Breast epithelium (tissue), 4 donors: Measurements from ENCODE around the gene ELANE. TPM values are rescaled to one million over a fixed set of nuclear protein-coding genes. Genes with fewer than 3 reads are reported as not detected.
A peak's percentile ranks its signal among the peaks of the same experiment; 100 is the strongest.

Experiments
- DNase-seq, 2 donors: peaks; one replicate each; pipeline ENCODE4 v3.0.0-alpha.2; 2019; ENCODE audit warnings: low spot score in 2 of 2
- H3K27ac ChIP-seq, 2 donors: fragments of 200-600 bp; sonication (generic) in 1 of 2; one replicate each; pipeline ENCODE4 v1.5.1; 2016 to 2019; ENCODE audit warnings: mild to moderate bottlenecking in 1 of 2
- H3K27me3 ChIP-seq, 2 donors: fragments of 200-600 bp; sonication (generic) in 1 of 2; one replicate each; pipeline versions ENCODE4 v1.5.1 to v1.6.0; 2017 to 2019; ENCODE audit warnings: control low read depth in 1 of 2, mild to moderate bottlenecking in 1 of 2
- H3K36me3 ChIP-seq: fragments of 200-600 bp; one replicate; pipeline ENCODE4 v1.5.1; 2019
- H3K4me1 ChIP-seq, 2 donors: fragments of 200-600 bp; sonication (generic); one replicate each; pipeline ENCODE4 v1.5.1; 2016 to 2019; ENCODE audit warnings: control low read depth in 1 of 2
- H3K4me3 ChIP-seq, 3 donors: fragments of 200-600 bp; sonication (generic); 1 replicate in 2 of 3; 2 replicates in 1 of 3; pipeline ENCODE4 v1.5.1; 2016 to 2019; ENCODE audit warnings: mild to moderate bottlenecking in 3 of 3, moderate library complexity in 2 of 3
- H3K9me3 ChIP-seq, 2 donors: fragments of 200-600 bp; sonication (generic) in 1 of 2; one replicate each; pipeline ENCODE4 v1.5.1; 2016 to 2019; ENCODE audit warnings: control low read depth in 1 of 2
- CTCF ChIP-seq, 3 donors: fragments of 450-650 bp; IDR thresholded peaks; one replicate each; pipeline ENCODE4 v1.5.1; 2016 to 2017; ENCODE audit warnings: antibody characterized with exemption in 3 of 3, mild to moderate bottlenecking in 3 of 3, moderate library complexity in 3 of 3
- POLR2A ChIP-seq: fragments of 450-650 bp; IDR thresholded peaks from one replicate; pipeline ENCODE4 v1.6.1; 2016; ENCODE audit warnings: antibody characterized with exemption, mild to moderate bottlenecking, moderate library complexity
- POLR2AphosphoS5 ChIP-seq, 3 donors: sonication (generic); formaldehyde crosslinking; IDR thresholded peaks; one replicate each; pipeline ENCODE4 v1.6.1; 2017; ENCODE audit warnings: antibody characterized with exemption in 3 of 3
- intact Hi-C: fragments of 100-400 bp; cut with DNase I; formaldehyde crosslinking; loops from one replicate; pipeline ENCODE4 v1.15.1; 2023; ENCODE audit warnings: low total_unique reads
- total RNA-seq, 3 donors: library from RNA; depleted of rRNA; stranded (reverse); fragments of >200 nt; gene quantifications; one replicate each; pipeline ENCODE4 v1.1.0, GENCODE V29; 2016

Gene ELANE
- 1 to 10 TPM in 2 of 3 donors, under 1 TPM in 1; 0.98 to 5.0 (median 1.0) TPM for total RNA-seq

- Histone ChIP-seq H3K9me3 (no peaks in the 10 kb centered on the region), H3K27ac (peak within 1 kb of the TSS; percentile 77 to 80), H3K27me3 (peaks cover 6 to 21% of the 10 kb centered on the region in 2 donors), H3K36me3 (no peaks in the 10 kb centered on the region), H3K4me1 (no peaks in the 10 kb centered on the region), H3K4me3 (peak within 1 kb of the TSS in 1 of 3 donors; percentile 35)
- TF ChIP-seq POLR2AphosphoS5 (IDR thresholded peaks at IDR 0.05) = no peak
- DNase-seq = no peak
- intact Hi-C loops = no loop called here
Measured at GRCh38 chr19:852136-853013, at the start of gene ELANE. Gene ELANE, plus strand, starts transcription at chr19:852303. Its CDS starts 26 bp downstream, at chr19:852329.

GRCh38 chr19:802498-803098, 49.5 kb upstream of the ELANE start:
- DNase-seq = no peak
- Histone ChIP-seq H3K36me3 (peaks cover 15% of the 10 kb centered on the region), H3K27me3 (no peaks in the 10 kb centered on the region), H3K27ac (peak overlapping the region; percentile 85 to 100), H3K9me3 (no peaks in the 10 kb centered on the region), H3K4me1 (peaks cover 31 to 48% of the 10 kb centered on the region in 2 donors), H3K4me3 (peak overlapping the region; percentile 1 to 83 (median 20))
- TF ChIP-seq POLR2A (no peak), POLR2AphosphoS5 (IDR thresholded peaks at IDR 0.05) (no peak)
- intact Hi-C loops = no loop called here

- Histone ChIP-seq H3K4me3 (peak overlapping the region in 2 of 3 donors; percentile 20 to 50), H3K36me3 (peaks cover 15% of the 10 kb centered on the region), H3K27me3 (no peaks in the 10 kb centered on the region), H3K4me1 (peaks cover 31 to 48% of the 10 kb centered on the region in 2 donors), H3K9me3 (no peaks in the 10 kb centered on the region), H3K27ac (peak overlapping the region; percentile 61 to 100)
- intact Hi-C loops = no loop called here
- no peak for DNase-seq
- no peak for TF ChIP-seq POLR2A
- TF ChIP-seq CTCF (IDR thresholded peaks at IDR 0.05) = no peak
- TF ChIP-seq POLR2AphosphoS5 (IDR thresholded peaks at IDR 0.05) = no peak
Measured at GRCh38 chr19:803099-803561, 49.0 kb upstream of the ELANE start.

- H3K36me3 ChIP-seq = peaks cover 20% of the 10 kb centered on the region
Measured at GRCh38 chr19:803686-804418, 48.3 kb upstream of the ELANE start.

GRCh38 chr19:804419-805165, 47.5 kb upstream of the ELANE start:
- Histone ChIP-seq H3K27me3 (no peaks in the 10 kb centered on the region), H3K27ac (peak overlapping the region in 1 of 2 donors; percentile 32), H3K36me3 (peaks cover 20% of the 10 kb centered on the region), H3K4me1 (peaks cover 23 to 39% of the 10 kb centered on the region in 2 donors), H3K4me3 (no peak overlapping the region), H3K9me3 (no peaks in the 10 kb centered on the region)
- TF ChIP-seq CTCF (IDR thresholded peaks at IDR 0.05) = no peak
- no peak for TF ChIP-seq POLR2AphosphoS5 (IDR thresholded peaks at IDR 0.05)
- no peak for DNase-seq
- intact Hi-C loops = no loop called here

More at GRCh38 chr19:803686-804418, 48.3 kb upstream of the ELANE start:
- no peaks in the 10 kb centered on the region for H3K9me3 ChIP-seq
- no peak overlapping the region for H3K27ac ChIP-seq
- peaks cover 29 to 46% of the 10 kb centered on the region in 2 donors for H3K4me1 ChIP-seq
- no peak for DNase-seq
- intact Hi-C loops = no loop called here
- TF ChIP-seq POLR2A (no peak), CTCF (IDR thresholded peaks at IDR 0.05) (no peak), POLR2AphosphoS5 (IDR thresholded peaks at IDR 0.05) (no peak)
- H3K27me3 ChIP-seq = no peaks in the 10 kb centered on the region
- no peak overlapping the region for H3K4me3 ChIP-seq
